HepG2 (cell line): ENCODE data around the gene PAIP2. TPM values are rescaled to one million over a fixed set of nuclear protein-coding genes. Genes with fewer than 3 reads are reported as not detected.

Experiments used
- ATAC-seq: fragments of 200-7000 bp; cut with Tn5 transposase; 3 replicates; pipeline ENCODE4 v1.9.1; 2020; ENCODE audit warnings: mild to moderate bottlenecking, moderate library complexity
- BruUV-seq: library from RNA; stranded (reverse); fragments of 400-500 nt; replicated peaks from 2 replicates; lab custom pipeline; 2021; lab: Mats Ljungman, UMichigan
- CTCF ChIA-PET: fragments of 300-600 bp; formaldehyde crosslinking; extraction: SDS; loops from one replicate; lab custom pipeline; 2021; ENCODE audit warnings: low total read pairs, inconsistent platforms, low intra/inter-chr PET ratio; lab: Yijun Ruan, JAX
- POLR2A ChIA-PET: fragments of 350-600 bp; sonication (Branson Sonifier 250); formaldehyde crosslinking; loops from one replicate; lab custom pipeline; 2020; ENCODE audit warnings: antibody characterized with exemption, inconsistent platforms; lab: Yijun Ruan, JAX
- DNase-seq: peaks from one replicate; pipeline ENCODE4 v3.0.0-alpha.2; 2015; ENCODE audit warnings: low spot score
- FAIRE-seq: peaks from 3 replicates; lab custom pipeline; 2011; peaks lifted over from hg19 to GRCh38; lab: Jason Lieb, UNC
- H2AFZ ChIP-seq: one replicate; pipeline ENCODE4 v1.6.1; 2011; ENCODE audit warnings: low read length, inconsistent platforms
- H3K27ac ChIP-seq: fragments of 300-600 bp; 3 replicates; pipeline ENCODE4 v1.8.0; 2011; ENCODE audit warnings: mixed run types, mild to moderate bottlenecking, mixed read lengths, low read length, inconsistent platforms; ENCODE audit not compliant: insufficient read depth; ENCODE audit errors: extremely low read length
- H3K27me3 ChIP-seq, 2 experiments: fragments of 200-600 bp in 1 of 2; 2 replicates in 1 of 2; 3 replicates in 1 of 2; pipeline versions ENCODE4 v1.6.0 to v1.8.0; 2011; ENCODE audit warnings: low read length in 2 of 2, mild to moderate bottlenecking in 2 of 2, moderate library complexity in 2 of 2, inconsistent platforms in 1 of 2; ENCODE audit not compliant: insufficient read depth in 2 of 2, control insufficient read depth in 1 of 2
- H3K36me3 ChIP-seq, 2 experiments: fragments of 200-600 bp in 1 of 2; replicated peaks in 1 of 2; 2 replicates in 1 of 2; 3 replicates in 1 of 2; pipeline versions ENCODE4 v1.5.1 to v1.8.0; 2011; ENCODE audit warnings: low read length in 2 of 2, inconsistent platforms in 1 of 2; ENCODE audit not compliant: insufficient read depth in 2 of 2, control insufficient read depth in 1 of 2
- H3K4me1 ChIP-seq: 2 replicates; pipeline ENCODE4 v1.5.1; 2012; ENCODE audit warnings: low read length, inconsistent platforms; ENCODE audit not compliant: insufficient read depth
- H3K4me2 ChIP-seq: 2 replicates; pipeline ENCODE4 v1.6.0; 2011; ENCODE audit warnings: low read depth, low read length, inconsistent platforms
- H3K4me3 ChIP-seq, 3 experiments: fragments of 200-600 bp in 1 of 3; sonication (generic), shearing (Covaris generic) in 1 of 3; replicated peaks in 1 of 3; 2 replicates each; pipeline ENCODE4 v1.5.1; 2011 to 2016; ENCODE audit warnings: low read length in 3 of 3, inconsistent platforms in 2 of 3, low read depth in 2 of 3, mild to moderate bottlenecking in 2 of 3, control low read depth in 1 of 3, mixed read lengths in 1 of 3; ENCODE audit not compliant: insufficient read depth in 1 of 3
- H3K79me2 ChIP-seq: one replicate; pipeline ENCODE4 v1.6.1; 2011; ENCODE audit warnings: low read length, inconsistent platforms; ENCODE audit not compliant: insufficient read depth
- H3K9ac ChIP-seq: 2 replicates; pipeline ENCODE4 v1.6.0; 2011; ENCODE audit warnings: mild to moderate bottlenecking, low read depth, low read length, inconsistent platforms; ENCODE audit not compliant: insufficient read depth
- H3K9me3 ChIP-seq: 2 replicates; pipeline ENCODE4 v1.5.1; 2012; ENCODE audit warnings: mild to moderate bottlenecking, low read length
- H4K20me1 ChIP-seq: 2 replicates; pipeline ENCODE4 v1.6.0; 2011; ENCODE audit warnings: inconsistent platforms, mild to moderate bottlenecking, low read length, moderate library complexity; ENCODE audit not compliant: insufficient read depth
- HCFC1 ChIP-seq: fragments of 150-350 bp; IDR thresholded peaks from 2 replicates; pipeline ENCODE4 v1.6.1; 2014; ENCODE audit warnings: low read depth, low read length
- PATZ1 ChIP-seq: sonication (generic); formaldehyde crosslinking; IDR thresholded peaks from 2 replicates; pipeline ENCODE4 v1.4.0; 2020; ENCODE audit warnings: missing genetic modification reagents
- ZMYM3 ChIP-seq: sonication (generic); formaldehyde crosslinking; IDR thresholded peaks from 2 replicates; pipeline ENCODE4 v1.5.1; 2020; ENCODE audit warnings: mild to moderate bottlenecking, missing genetic modification reagents
- ZNF460 ChIP-seq: sonication (generic); formaldehyde crosslinking; IDR thresholded peaks from 2 replicates; pipeline ENCODE4 v1.5.1; 2020; ENCODE audit warnings: missing genetic modification reagents, mild to moderate bottlenecking, borderline replicate concordance
- ZNF687 ChIP-seq: sonication (generic); formaldehyde crosslinking; IDR thresholded peaks from 2 replicates; pipeline ENCODE4 v1.5.1; 2020; ENCODE audit warnings: mild to moderate bottlenecking, missing genetic modification reagents, moderate library complexity
- WGBS: methylation state at CpG from one replicate; pipeline ENCODE4 v1.1.6; 2017; ENCODE audit warnings: low lambda C conversion rate; 5-methylcytosine and 5-hydroxymethylcytosine counted together
- in situ Hi-C: cut with HindIII; loops from 2 replicates; pipeline ENCODE4 v1.10.0; 2017; ENCODE audit warnings: low pct_unique_long_range_greater_than_20kb; ENCODE audit not compliant: extremely low pct_ligation_motif_present
- intact Hi-C: fragments of 100-400 bp; cut with micrococcal nuclease; formaldehyde crosslinking; loops from one replicate; pipeline ENCODE4 v1.10.0; 2022; ENCODE audit not compliant: unreplicated experiment
- polyA plus RNA-seq, 8 experiments: library from polyadenylated mRNA; depleted of rRNA in 3 of 8; stranded (reverse) in 7 of 8; unstranded in 1 of 8; fragments of >200 nt; fragmentation: Illumina TruSeq in 4 of 8; extraction: Trizol in 4 of 8; gene quantifications; 2 replicates each; pipeline versions ENCODE4 v1.2.1 to v1.2.3, GENCODE V29; 2011 to 2016; ENCODE audit warnings: low read depth in 4 of 8, missing spikeins in 1 of 8, mixed read lengths in 1 of 8; ENCODE audit not compliant: insufficient read depth in 1 of 8
- total RNA-seq, 5 experiments: library from RNA; depleted of rRNA; stranded (reverse); fragments of >200 nt; fragmentation: Illumina TruSeq; extraction: Trizol; gene quantifications; 2 replicates each; pipeline ENCODE4 v1.2.3, GENCODE V29; 2016; ENCODE audit warnings: low read depth in 1 of 5
- TF ChIP-seq, protein P1 (sequence below): sonication (generic); formaldehyde crosslinking; IDR thresholded peaks from 2 replicates; pipeline ENCODE4 v1.5.0; 2020; ENCODE audit warnings: mild to moderate bottlenecking, missing genetic modification reagents

The PAIP2 gene
- total and polyA plus RNA-seq, 2 of the 13 experiments (the other 11 are each of a cell fraction or from before 2014, with no cell fraction given), result 61.5 to 76.3 TPM

DNA sequence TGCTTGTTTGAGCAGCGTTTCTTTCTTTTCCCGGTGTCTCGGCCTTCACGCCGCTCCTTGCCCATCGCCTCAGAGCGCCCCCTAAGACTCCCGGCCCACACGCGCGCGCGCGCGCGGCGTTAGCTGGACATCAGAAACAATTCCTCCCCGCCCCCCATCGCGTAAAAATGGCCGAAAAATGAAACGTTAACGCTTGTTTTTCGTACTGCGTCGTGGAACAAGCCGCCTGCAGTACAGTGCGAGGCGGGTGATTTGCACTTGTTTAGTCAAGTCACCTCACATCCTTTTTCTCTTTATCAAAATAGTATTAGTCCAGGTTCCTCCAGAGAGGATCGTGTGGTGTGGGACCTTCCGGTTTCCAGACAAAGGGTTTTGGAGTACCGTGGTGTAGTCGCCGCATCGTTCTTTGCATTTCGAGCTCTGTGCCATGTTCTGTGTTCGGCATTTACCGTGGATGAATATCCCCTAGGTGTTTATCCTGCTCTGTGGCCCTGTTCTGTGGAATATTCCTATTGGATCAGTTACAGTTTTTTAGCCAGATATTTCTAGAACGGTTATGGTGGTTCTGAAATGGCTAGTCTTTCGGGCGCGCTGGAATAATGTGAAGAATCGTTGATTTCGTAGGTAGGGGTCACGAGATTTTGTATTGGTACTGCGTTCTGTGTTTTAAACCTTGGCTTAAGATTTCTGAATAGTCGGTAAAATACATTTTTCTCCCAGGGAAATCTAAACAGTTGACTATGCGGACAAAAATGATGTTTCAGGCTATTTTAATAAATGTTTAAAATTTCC, 47.1 kb upstream of the PAIP2 start (continued):
- TF ChIP-seq, protein P1, sequence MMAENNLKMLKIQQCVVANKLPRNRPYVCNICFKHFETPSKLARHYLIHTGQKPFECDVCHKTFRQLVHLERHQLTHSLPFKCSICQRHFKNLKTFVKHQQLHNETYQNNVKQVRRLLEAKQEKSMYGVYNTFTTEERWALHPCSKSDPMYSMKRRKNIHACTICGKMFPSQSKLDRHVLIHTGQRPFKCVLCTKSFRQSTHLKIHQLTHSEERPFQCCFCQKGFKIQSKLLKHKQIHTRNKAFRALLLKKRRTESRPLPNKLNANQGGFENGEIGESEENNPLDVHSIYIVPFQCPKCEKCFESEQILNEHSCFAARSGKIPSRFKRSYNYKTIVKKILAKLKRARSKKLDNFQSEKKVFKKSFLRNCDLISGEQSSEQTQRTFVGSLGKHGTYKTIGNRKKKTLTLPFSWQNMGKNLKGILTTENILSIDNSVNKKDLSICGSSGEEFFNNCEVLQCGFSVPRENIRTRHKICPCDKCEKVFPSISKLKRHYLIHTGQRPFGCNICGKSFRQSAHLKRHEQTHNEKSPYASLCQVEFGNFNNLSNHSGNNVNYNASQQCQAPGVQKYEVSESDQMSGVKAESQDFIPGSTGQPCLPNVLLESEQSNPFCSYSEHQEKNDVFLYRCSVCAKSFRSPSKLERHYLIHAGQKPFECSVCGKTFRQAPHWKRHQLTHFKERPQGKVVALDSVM, result no peak
- TF ChIP-seq, all 625 proteins: peak for 50

- POLR2A ChIA-PET, result interaction anchor here (1.1 kb wide), 1 partner anchor 46 kb away, joined by 5 read pairs; the partner anchor contains the start of gene PAIP2
- Histone ChIP-seq H3K4me1 (peaks cover 51% of the 10 kb centered on the region), H3K9ac (peak overlapping the region; percentile 99), H3K27me3 (no peaks in the 10 kb centered on the region; a peak in 1 of 5 replicates), H2AFZ (no peak overlapping the region), H3K4me2 (peak overlapping the region; percentile 93), H4K20me1 (peaks cover 62% of the 10 kb centered on the region), H3K27ac (peak overlapping the region; percentile 97), H3K79me2 (peaks cover 74% of the 10 kb centered on the region), H3K9me3 (no peaks in the 10 kb centered on the region), H3K4me3 (peak overlapping the region; percentile 92 to 99 (median 97)), H3K36me3 (peaks cover 0 to 1% of the 10 kb centered on the region in 2 experiments; a peak in 1 of 5 replicates)
- CTCF ChIA-PET, result no interaction called here
- intact Hi-C loops (loop anchor here (1.0 kb wide), 1 partner anchor 46 kb away; the partner anchor contains the start of gene PAIP2), in situ Hi-C loops (no loop called here)
- no peak for FAIRE-seq
- BruUV-seq, result no TSS peak
- no peak for ATAC-seq
- no peak for DNase-seq
- WGBS, result 10% methylated on average over 16 of the region's 16 CpGs
- peak; percentile 10; the same call in 1 of the 2 replicates for TF ChIP-seq ZNF687 (CRISPR knock-in tag)
- no peak for TF ChIP-seq HCFC1
- TF ChIP-seq PATZ1, result no peak
- 0 out of 2 replicates have a peak, but pooled peaks have one; percentile 23 for TF ChIP-seq ZMYM3 (CRISPR knock-in tag)
- TF ChIP-seq, protein P1, result peak; percentile 95
- peak; percentile 93 for TF ChIP-seq ZNF460 (CRISPR knock-in tag)
Measured at GRCh38 chr5:139295346-139296057, 46.2 kb upstream of the PAIP2 start.
